WTC11 (cell line): Measurements from ENCODE around the gene CLSTN2. TPM values are rescaled to one million over a fixed set of nuclear protein-coding genes. Genes with fewer than 3 reads are reported as not detected.
A peak's percentile ranks its signal among the peaks of the same experiment; 100 is the strongest.

Experiments used
- ATAC-seq: fragments of 200-7000 bp; cut with Tn5 transposase; 2 replicates; pipeline ENCODE4 v1.10.0; 2021; ENCODE audit warnings: mild to moderate bottlenecking, moderate library complexity
- CTCF ChIA-PET: fragments of 300-600 bp; sonication (Branson Sonifier 250); formaldehyde crosslinking; loops from one replicate; lab custom pipeline; 2021; ENCODE audit warnings: antibody characterized with exemption; lab: Charles Lee
- POLR2A ChIA-PET: fragments of 350-600 bp; sonication (Branson Sonifier 250); formaldehyde crosslinking; loops from one replicate; lab custom pipeline; 2021; ENCODE audit warnings: antibody characterized with exemption; lab: Charles Lee
- DNase-seq: peaks from one replicate; pipeline ENCODE4 v3.0.0; 2021; ENCODE audit warnings: low spot score
- H3K27ac Mint-ChIP-seq: 2 replicates; pipeline ENCODE4 v1.8.0; 2021; ENCODE audit warnings: mixed read lengths
- H3K27me3 Mint-ChIP-seq: 2 replicates; pipeline ENCODE4 v1.8.0; 2021; ENCODE audit warnings: low read depth, mild to moderate bottlenecking, moderate library complexity, mixed read lengths
- H3K36me3 Mint-ChIP-seq: 2 replicates; pipeline ENCODE4 v1.8.0; 2021; ENCODE audit warnings: mixed read lengths
- H3K4me1 Mint-ChIP-seq: 2 replicates; pipeline ENCODE4 v1.8.0; 2022; ENCODE audit warnings: mixed read lengths
- H3K4me3 Mint-ChIP-seq: 2 replicates; pipeline ENCODE4 v1.8.0; 2021; ENCODE audit warnings: mild to moderate bottlenecking, moderate library complexity, mixed read lengths
- H3K9me3 Mint-ChIP-seq: 2 replicates; pipeline ENCODE4 v1.8.0; 2021; ENCODE audit warnings: mixed read lengths
- CDX4 ChIP-seq: fragments of 250-450 bp; sonication (Bioruptor Pico); IDR thresholded peaks from 2 replicates; pipeline ENCODE4 v1.9.0; 2021; ENCODE audit warnings: moderate library complexity, mild to moderate bottlenecking, inconsistent platforms, borderline replicate concordance
- CREM ChIP-seq: sonication (generic); formaldehyde crosslinking; IDR thresholded peaks from 2 replicates; pipeline ENCODE4 v1.8.1; 2022; ENCODE audit warnings: mild to moderate bottlenecking, missing genetic modification reagents, moderate library complexity
- E2F4 ChIP-seq: sonication (generic); formaldehyde crosslinking; IDR thresholded peaks from 2 replicates; pipeline ENCODE4 v1.8.1; 2022; ENCODE audit warnings: low read depth, mild to moderate bottlenecking, moderate library complexity, missing genetic modification reagents, borderline replicate concordance
- ELF4 ChIP-seq: sonication (generic); formaldehyde crosslinking; IDR thresholded peaks from 2 replicates; pipeline ENCODE4 v1.8.1; 2022; ENCODE audit warnings: low read depth, mild to moderate bottlenecking, moderate library complexity, missing genetic modification reagents
- EMX1 ChIP-seq: fragments of 250-450 bp; sonication (Bioruptor Pico); IDR thresholded peaks from 2 replicates; pipeline ENCODE4 v1.8.0; 2021; ENCODE audit warnings: mild to moderate bottlenecking
- ERG ChIP-seq: fragments of 250-450 bp; sonication (Bioruptor Pico); IDR thresholded peaks from 2 replicates; pipeline ENCODE4 v1.8.0; 2021; ENCODE audit warnings: mild to moderate bottlenecking
- ESRRA ChIP-seq: sonication (generic); formaldehyde crosslinking; IDR thresholded peaks from 2 replicates; pipeline ENCODE4 v1.8.1; 2022; ENCODE audit warnings: mild to moderate bottlenecking, missing genetic modification reagents, borderline replicate concordance
- HMGXB4 ChIP-seq: sonication (generic); formaldehyde crosslinking; IDR thresholded peaks from 2 replicates; pipeline ENCODE4 v1.8.1; 2023; ENCODE audit warnings: mild to moderate bottlenecking, moderate library complexity, missing genetic modification reagents
- JAZF1 ChIP-seq: fragments of 250-450 bp; sonication (Bioruptor Pico); IDR thresholded peaks from 2 replicates; pipeline ENCODE4 v1.9.0; 2021; ENCODE audit warnings: moderate library complexity, mild to moderate bottlenecking, inconsistent platforms
- MYBL2 ChIP-seq: sonication (generic); formaldehyde crosslinking; IDR thresholded peaks from 2 replicates; pipeline ENCODE4 v1.8.1; 2023; ENCODE audit warnings: mild to moderate bottlenecking, moderate library complexity, missing genetic modification reagents
- NFATC4 ChIP-seq: fragments of 250-450 bp; sonication (Bioruptor Pico); IDR thresholded peaks from 2 replicates; pipeline ENCODE4 v1.9.0; 2021; ENCODE audit warnings: mild to moderate bottlenecking
- NFE2L1 ChIP-seq: sonication (generic); formaldehyde crosslinking; IDR thresholded peaks from 2 replicates; pipeline ENCODE4 v1.8.1; 2023; ENCODE audit warnings: missing genetic modification reagents
- NR3C1 ChIP-seq: sonication (generic); formaldehyde crosslinking; conservative IDR thresholded peaks from 2 replicates; pipeline ENCODE4 v1.8.1; 2023; ENCODE audit warnings: low read depth, mild to moderate bottlenecking, missing genetic modification reagents
- STAT6 ChIP-seq: sonication (generic); formaldehyde crosslinking; conservative IDR thresholded peaks from 2 replicates; pipeline ENCODE4 v1.8.1; 2023; ENCODE audit warnings: mild to moderate bottlenecking, low read depth, missing genetic modification reagents, moderate library complexity
- TP53 ChIP-seq: sonication (generic); formaldehyde crosslinking; IDR thresholded peaks from 2 replicates; pipeline ENCODE4 v1.8.1; 2023; ENCODE audit warnings: mild to moderate bottlenecking, missing genetic modification reagents
- ZMAT4 ChIP-seq: fragments of 250-450 bp; sonication (Bioruptor Pico); IDR thresholded peaks from 2 replicates; pipeline ENCODE4 v1.9.0; 2021; ENCODE audit warnings: mild to moderate bottlenecking
- ZNF138 ChIP-seq: sonication (generic); formaldehyde crosslinking; conservative IDR thresholded peaks from 2 replicates; pipeline ENCODE4 v1.8.1; 2022; ENCODE audit warnings: mild to moderate bottlenecking, moderate library complexity, missing genetic modification reagents
- ZNF263 ChIP-seq: sonication (generic); formaldehyde crosslinking; IDR thresholded peaks from 2 replicates; pipeline ENCODE4 v1.8.1; 2022; ENCODE audit warnings: low read depth, mild to moderate bottlenecking, moderate library complexity, missing genetic modification reagents
- ZNF512 ChIP-seq: sonication (generic); formaldehyde crosslinking; IDR thresholded peaks from 2 replicates; pipeline ENCODE4 v1.8.1; 2022; ENCODE audit warnings: missing genetic modification reagents, borderline replicate concordance
- total RNA-seq: library from RNA; stranded (reverse); gene quantifications from 3 replicates; pipeline ENCODE4 v1.2.3, GENCODE V29; 2021

CLSTN2 gene
- total RNA-seq, 1 experiment from 2014 or later, result 0.35 TPM

GRCh38 chr3:140274429-140274828 lies 339.4 kb downstream of the CLSTN2 start:
- Mint-ChIP-seq H3K36me3 (no peaks in the 10 kb centered on the region), H3K27ac (no peak overlapping the region), H3K9me3 (no peaks in the 10 kb centered on the region), H3K4me1 (peaks cover 11% of the 10 kb centered on the region), H3K4me3 (no peak overlapping the region), H3K27me3 (peaks cover 4% of the 10 kb centered on the region; the same call in 1 of the 2 replicates)
- DNase-seq (no peak), ATAC-seq (no peak)
- TF ChIP-seq JAZF1, result no peak
- no peak for TF ChIP-seq HMGXB4 (CRISPR knock-in tag)
- TF ChIP-seq ZMAT4 (CRISPR knock-in tag), result no peak
- TF ChIP-seq EMX1 (CRISPR knock-in tag), result no peak
- TF ChIP-seq ZNF138 (CRISPR knock-in tag), result no peak
- TF ChIP-seq STAT6 (CRISPR knock-in tag), result no peak
- TF ChIP-seq ZNF512, result no peak
- no peak for TF ChIP-seq MYBL2 (CRISPR knock-in tag)
- no peak for TF ChIP-seq CREM (CRISPR knock-in tag)
- TF ChIP-seq ERG (CRISPR knock-in tag), result no peak
- no peak for TF ChIP-seq NFE2L1 (CRISPR knock-in tag)
- no peak for TF ChIP-seq ZNF263 (CRISPR knock-in tag)
- TF ChIP-seq ELF4 (CRISPR knock-in tag), result no peak
- ChIA-PET POLR2A (no interaction called here), CTCF (interaction anchor here (0.5 to 2.0 kb wide), 3 partner anchors 9 to 11 kb away, joined by 3 to 5 read pairs (median 3); no protein-coding TSS in a partner anchor)

- no peaks in the 10 kb centered on the region for H3K36me3 Mint-ChIP-seq
- peaks cover 11% of the 10 kb centered on the region for H3K4me1 Mint-ChIP-seq
- no peak overlapping the region for H3K27ac Mint-ChIP-seq
- TF ChIP-seq EMX1 (CRISPR knock-in tag), result no peak
- ChIA-PET CTCF (interaction anchor here (0.8 to 1.6 kb wide), 14 partner anchors 8 to 222 kb away, joined by 3 to 28 read pairs (median 4); no protein-coding TSS in a partner anchor), POLR2A (interaction anchor here (0.8 kb wide), 1 partner anchor 147 kb away, joined by 4 read pairs; no protein-coding TSS in a partner anchor)
- H3K27me3 Mint-ChIP-seq, result peaks cover 4% of the 10 kb centered on the region; the same call in 1 of the 2 replicates
- no peaks in the 10 kb centered on the region for H3K9me3 Mint-ChIP-seq
- H3K4me3 Mint-ChIP-seq, result no peak overlapping the region
- DNase-seq (peak; percentile 36), ATAC-seq (peak; percentile 97)
These were observed 341.7 kb downstream of the CLSTN2 start for GRCh38 chr3:140276703-140277102.

GRCh38 chr3:140277886-140278285 lies 342.9 kb downstream of the CLSTN2 start:
- CTCF ChIA-PET, result interaction anchor here (0.6 to 1.6 kb wide), 3 partner anchors 11 to 1714 kb away, joined by 4 to 28 read pairs (median 8); no protein-coding TSS in a partner anchor
- POLR2A ChIA-PET, result no interaction called here
- Mint-ChIP-seq H3K27me3 (peaks cover 4% of the 10 kb centered on the region; the same call in 1 of the 2 replicates), H3K9me3 (no peaks in the 10 kb centered on the region), H3K4me3 (no peak overlapping the region), H3K27ac (no peak overlapping the region), H3K36me3 (no peaks in the 10 kb centered on the region), H3K4me1 (peaks cover 11% of the 10 kb centered on the region)
- ATAC-seq, result no peak
- no peak for DNase-seq
- no peak for TF ChIP-seq E2F4
- TF ChIP-seq TP53 (CRISPR knock-in tag), result no peak
- no peak for TF ChIP-seq NFATC4 (CRISPR knock-in tag)
- no peak for TF ChIP-seq STAT6 (CRISPR knock-in tag)
- TF ChIP-seq CDX4 (CRISPR knock-in tag), result no peak
- TF ChIP-seq ESRRA (CRISPR knock-in tag), result no peak
- no peak for TF ChIP-seq NR3C1 (CRISPR knock-in tag)
